Sigmoid colon (tissue), 7 donors: Measurements from ENCODE around the gene CCDC33. TPM values are rescaled to one million over a fixed set of nuclear protein-coding genes. Genes with fewer than 3 reads are reported as not detected.

ENCODE experiments used
- DNase-seq: peaks from one replicate; pipeline ENCODE4 v3.0.0-alpha.2; 2019
- H3K27ac ChIP-seq, 4 donors: fragments of 200-600 bp; sonication (generic); one replicate each; pipeline ENCODE4 v1.5.1; 2016 to 2019; ENCODE audit warnings: mild to moderate bottlenecking in 1 of 4
- H3K27me3 ChIP-seq, 3 donors: fragments of 200-600 bp; sonication (generic); one replicate each; pipeline ENCODE4 v1.5.1; 2019; ENCODE audit warnings: mild to moderate bottlenecking in 1 of 3
- H3K36me3 ChIP-seq, 4 donors: fragments of 200-600 bp; sonication (generic); one replicate each; pipeline ENCODE4 v1.5.1; 2016 to 2019
- H3K4me1 ChIP-seq, 4 donors: fragments of 200-600 bp; sonication (generic); one replicate each; pipeline ENCODE4 v1.5.1; 2017 to 2019
- H3K4me3 ChIP-seq, 4 donors: fragments of 200-600 bp; sonication (generic); one replicate each; pipeline ENCODE4 v1.5.1; 2017 to 2019; ENCODE audit warnings: mild to moderate bottlenecking in 2 of 4, moderate library complexity in 1 of 4
- H3K9me3 ChIP-seq, 4 donors: fragments of 200-600 bp in 3 of 4; sonication (generic) in 3 of 4; one replicate each; pipeline versions ENCODE4 v1.5.1 to v1.6.1; 2013 to 2019
- EP300 ChIP-seq, 4 donors: sonication (generic); formaldehyde crosslinking; IDR thresholded peaks; one replicate each; pipeline ENCODE4 v1.6.1; 2017; ENCODE audit warnings: antibody characterized with exemption in 4 of 4
- POLR2A ChIP-seq, 2 donors: fragments of 450-650 bp; IDR thresholded peaks; one replicate each; pipeline ENCODE4 v1.6.1; 2016; ENCODE audit warnings: antibody characterized with exemption in 2 of 2, mild to moderate bottlenecking in 2 of 2, moderate library complexity in 2 of 2
- POLR2AphosphoS5 ChIP-seq, 4 donors: sonication (generic); formaldehyde crosslinking; IDR thresholded peaks; one replicate each; pipeline ENCODE4 v1.6.1; 2017; ENCODE audit warnings: antibody characterized with exemption in 4 of 4
- WGBS, 2 donors: extraction: QIAGEN DNeasy Blood & Tissue Kit; methylation state at CpG; one replicate each; pipeline ENCODE4 v1.1.7; 2013; 5-methylcytosine and 5-hydroxymethylcytosine counted together
- intact Hi-C: fragments of 100-400 bp; cut with DNase I; formaldehyde crosslinking; loops from one replicate; pipeline ENCODE4 v1.15.1; 2023
- polyA plus RNA-seq, 3 donors: library from polyadenylated mRNA; stranded (reverse); fragments of 200-250 nt; gene quantifications; one replicate each; pipeline ENCODE4 v1.2.3, GENCODE V29; 2013
- total RNA-seq, 4 donors: library from RNA; depleted of rRNA; stranded (reverse); fragments of >200 nt; gene quantifications; one replicate each; pipeline ENCODE4 v1.1.0, GENCODE V29; 2016
- TF ChIP-seq, protein P1 (sequence below), 4 experiments: fragments of 450-650 bp in 3 of 4; fragments of 200-600 bp in 1 of 4; IDR thresholded peaks; one replicate each; pipeline ENCODE4 v1.5.1; 2016 to 2019; ENCODE audit warnings: antibody characterized with exemption in 4 of 4, mild to moderate bottlenecking in 3 of 4, moderate library complexity in 2 of 4
- donor health status: healthy with polysubstance abuse.
- donor health status: Bipolar disorder and iron deficiency.
- donor health status: healthy.

CCDC33 gene
- total and polyA plus RNA-seq, 7 donors = 0.09 to 0.60 TPM; not detected in 5

DNA sequence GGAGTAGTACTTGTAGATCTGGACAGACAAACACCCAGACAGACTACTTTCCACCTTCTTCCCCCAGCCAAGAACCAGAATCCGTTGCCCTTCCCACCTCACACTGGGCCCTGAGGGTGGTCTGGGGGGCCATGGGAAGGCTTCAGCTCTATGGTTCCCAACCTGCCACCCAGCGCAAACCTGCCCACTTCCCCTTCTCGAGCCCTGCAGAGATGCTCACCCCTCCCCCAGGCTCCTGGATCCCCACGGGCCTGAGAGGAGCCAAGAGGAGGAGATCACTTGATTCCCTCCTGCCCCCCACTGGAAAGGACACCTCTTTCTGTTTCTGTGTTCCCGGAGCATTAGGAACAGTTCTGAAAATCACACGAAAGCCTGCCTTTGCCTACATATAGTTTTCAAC is 42.2 kb upstream of the CCDC33 start:
- H3K36me3 ChIP-seq = no peaks in the 10 kb centered on the region
- H3K9me3 ChIP-seq = no peaks in the 10 kb centered on the region
- intact Hi-C loops = no loop called here
- no peak overlapping the region for H3K27ac ChIP-seq
- no peaks in the 10 kb centered on the region for H3K27me3 ChIP-seq
- DNase-seq = no peak
- peaks cover 0 to 8% (median 0%) of the 10 kb centered on the region in 4 donors for H3K4me1 ChIP-seq
- no peak overlapping the region for H3K4me3 ChIP-seq
- WGBS, 2 donors = 63 to 82% methylated on average over 6 of the region's 6 CpGs
- TF ChIP-seq POLR2A (IDR thresholded peaks at IDR 0.05) (no peak), POLR2AphosphoS5 (IDR thresholded peaks at IDR 0.05) (no peak), EP300 (IDR thresholded peaks at IDR 0.05) (no peak)
- TF ChIP-seq, protein P1, sequence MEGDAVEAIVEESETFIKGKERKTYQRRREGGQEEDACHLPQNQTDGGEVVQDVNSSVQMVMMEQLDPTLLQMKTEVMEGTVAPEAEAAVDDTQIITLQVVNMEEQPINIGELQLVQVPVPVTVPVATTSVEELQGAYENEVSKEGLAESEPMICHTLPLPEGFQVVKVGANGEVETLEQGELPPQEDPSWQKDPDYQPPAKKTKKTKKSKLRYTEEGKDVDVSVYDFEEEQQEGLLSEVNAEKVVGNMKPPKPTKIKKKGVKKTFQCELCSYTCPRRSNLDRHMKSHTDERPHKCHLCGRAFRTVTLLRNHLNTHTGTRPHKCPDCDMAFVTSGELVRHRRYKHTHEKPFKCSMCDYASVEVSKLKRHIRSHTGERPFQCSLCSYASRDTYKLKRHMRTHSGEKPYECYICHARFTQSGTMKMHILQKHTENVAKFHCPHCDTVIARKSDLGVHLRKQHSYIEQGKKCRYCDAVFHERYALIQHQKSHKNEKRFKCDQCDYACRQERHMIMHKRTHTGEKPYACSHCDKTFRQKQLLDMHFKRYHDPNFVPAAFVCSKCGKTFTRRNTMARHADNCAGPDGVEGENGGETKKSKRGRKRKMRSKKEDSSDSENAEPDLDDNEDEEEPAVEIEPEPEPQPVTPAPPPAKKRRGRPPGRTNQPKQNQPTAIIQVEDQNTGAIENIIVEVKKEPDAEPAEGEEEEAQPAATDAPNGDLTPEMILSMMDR (IDR thresholded peaks at IDR 0.05) = no peak

DNA sequence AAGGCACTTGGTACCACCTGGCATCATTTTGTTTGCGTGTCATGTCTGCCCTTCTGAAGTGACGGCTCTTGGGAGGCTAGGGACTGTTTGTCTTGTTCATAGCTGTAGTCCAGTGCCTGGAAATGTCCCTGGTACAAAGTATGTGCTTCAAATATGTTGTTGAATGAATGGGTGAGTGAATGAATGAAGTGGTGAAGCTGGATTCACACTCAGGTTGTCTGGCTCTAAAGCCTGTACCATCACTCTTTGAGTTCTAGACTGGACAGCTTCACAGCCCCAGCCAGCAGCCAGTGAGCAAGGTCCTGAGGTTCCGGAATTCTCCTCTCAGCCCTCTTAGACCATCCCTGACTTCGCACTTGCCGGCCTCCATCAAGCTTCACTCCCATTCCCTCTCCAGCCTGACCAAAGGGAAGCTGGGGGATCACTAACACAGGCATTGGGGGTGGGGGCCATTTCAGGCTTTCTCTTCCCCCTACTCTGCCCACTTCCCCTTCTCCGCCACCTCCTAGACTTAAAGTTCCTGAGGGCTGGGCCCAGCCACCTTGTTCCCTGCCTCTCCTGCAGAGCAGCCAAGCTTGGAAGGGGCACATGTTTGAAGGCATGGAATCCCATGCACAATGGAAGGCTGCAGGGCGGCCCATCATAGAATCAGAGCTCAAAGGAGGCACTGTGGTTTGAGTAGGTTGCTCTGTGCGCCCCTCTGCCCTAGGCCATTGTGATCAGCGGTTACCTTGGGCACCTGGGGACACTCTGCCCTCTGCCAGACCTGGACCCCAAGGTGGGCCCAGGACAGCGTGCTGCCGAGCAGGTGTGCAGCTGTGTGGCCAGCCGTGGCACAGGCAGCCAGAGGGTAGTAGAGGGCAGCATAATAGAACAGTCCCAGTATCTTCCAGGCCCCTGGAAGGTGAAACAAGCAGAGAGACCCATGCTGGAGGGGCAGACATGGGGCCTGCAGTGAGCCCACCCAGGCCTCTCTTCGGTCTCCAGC is 41.3 kb upstream of the CCDC33 start:
- Histone ChIP-seq H3K4me1 (peaks cover 0 to 8% (median 0%) of the 10 kb centered on the region in 4 donors), H3K36me3 (no peaks in the 10 kb centered on the region), H3K27me3 (no peaks in the 10 kb centered on the region), H3K4me3 (no peak overlapping the region), H3K9me3 (no peaks in the 10 kb centered on the region), H3K27ac (no peak overlapping the region)
- TF ChIP-seq EP300 (IDR thresholded peaks at IDR 0.05) = no peak
- TF ChIP-seq POLR2AphosphoS5 (IDR thresholded peaks at IDR 0.05) = no peak
- no peak for TF ChIP-seq POLR2A (IDR thresholded peaks at IDR 0.05)
- TF ChIP-seq, protein P1 (IDR thresholded peaks at IDR 0.05) = no peak
- 92% methylated on average over 13 of the region's 13 CpGs for WGBS, 2 donors
- intact Hi-C loops = no loop called here
- DNase-seq = no peak

DNA sequence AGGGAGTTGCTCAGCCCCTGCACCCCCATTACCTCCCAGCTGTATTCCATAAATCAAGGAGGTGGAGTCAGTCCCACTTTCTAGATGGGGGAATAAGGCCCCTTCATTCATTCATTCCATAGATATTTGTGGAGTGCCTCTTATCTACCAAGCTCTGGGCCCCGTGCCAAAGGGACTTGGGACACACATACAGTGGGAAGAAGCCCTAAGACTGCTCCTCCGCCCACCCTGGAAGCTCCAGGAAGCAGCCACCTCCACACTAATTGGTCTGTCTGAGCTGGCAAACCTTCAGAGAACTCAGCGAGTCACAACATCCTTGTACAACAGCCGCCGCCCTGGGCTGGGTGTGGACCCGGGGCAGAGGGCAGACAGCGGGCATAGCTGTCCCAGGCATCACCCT is 40.0 kb upstream of the CCDC33 start:
- H3K27me3 ChIP-seq = no peaks in the 10 kb centered on the region
- no peaks in the 10 kb centered on the region for H3K9me3 ChIP-seq
- H3K36me3 ChIP-seq = no peaks in the 10 kb centered on the region
- WGBS, 2 donors = 6 to 44% methylated on average over 7 of the region's 7 CpGs
- H3K4me1 ChIP-seq = peaks cover 0 to 11% (median 5%) of the 10 kb centered on the region in 4 donors
- no peak for DNase-seq
- TF ChIP-seq, protein P1 (IDR thresholded peaks at IDR 0.05) = no peak
- no peak for TF ChIP-seq EP300 (IDR thresholded peaks at IDR 0.05)
- TF ChIP-seq POLR2A (IDR thresholded peaks at IDR 0.05) = no peak
- TF ChIP-seq POLR2AphosphoS5 (IDR thresholded peaks at IDR 0.05) = no peak
- no peak overlapping the region for H3K27ac ChIP-seq
- no peak overlapping the region for H3K4me3 ChIP-seq
- intact Hi-C loops = no loop called here

DNA sequence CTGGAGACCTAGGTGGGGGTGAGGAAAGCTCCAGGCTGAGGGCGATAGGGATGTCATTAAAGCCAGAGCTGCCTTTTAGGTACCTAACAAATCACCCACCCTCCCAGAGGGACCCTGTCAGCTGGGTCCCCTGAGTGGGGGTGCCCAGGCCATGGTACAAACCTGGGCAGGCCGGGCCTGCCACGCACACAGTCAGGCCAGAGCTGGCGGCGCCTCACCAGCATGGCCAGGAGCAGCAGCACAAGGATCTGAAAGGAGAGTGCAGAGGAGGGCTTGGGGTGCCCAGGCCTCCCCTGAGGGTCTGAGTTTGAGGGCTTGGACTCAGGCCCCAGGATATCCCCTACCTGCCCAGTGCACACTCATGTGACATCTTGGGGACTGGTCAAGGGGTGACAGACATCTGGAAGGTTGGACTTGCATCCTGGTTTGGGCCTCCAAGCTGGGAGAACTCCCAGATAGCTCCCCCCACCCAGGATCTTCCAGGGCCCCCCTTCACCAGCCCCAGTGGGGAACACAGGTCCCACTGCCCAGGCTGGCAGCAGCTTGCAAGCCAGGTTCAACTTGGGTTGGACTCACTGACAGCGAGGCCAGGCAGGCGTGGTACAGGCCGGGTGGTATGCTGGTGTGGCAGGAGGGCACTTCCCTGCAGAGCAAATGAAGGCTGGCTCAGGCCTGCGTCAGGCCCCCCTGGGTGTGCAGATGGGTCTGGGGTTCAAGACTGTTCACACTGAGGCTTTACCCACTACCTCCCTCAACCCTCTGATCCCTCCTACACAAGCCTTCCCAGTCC is 38.8 kb upstream of the CCDC33 start:
- intact Hi-C loops = no loop called here
- Histone ChIP-seq H3K36me3 (no peaks in the 10 kb centered on the region), H3K27me3 (peaks cover 0 to 6% (median 0%) of the 10 kb centered on the region in 3 donors), H3K9me3 (no peaks in the 10 kb centered on the region), H3K27ac (no peak overlapping the region), H3K4me1 (peaks cover 0 to 11% (median 6%) of the 10 kb centered on the region in 4 donors), H3K4me3 (no peak overlapping the region)
- TF ChIP-seq, protein P1 (IDR thresholded peaks at IDR 0.05) = no peak
- 84 to 90% methylated on average over 9 of the region's 9 CpGs for WGBS, 2 donors
- no peak for DNase-seq
